ENCODE measurements around the gene LYPD5.

The LYPD5 gene

DNA sequence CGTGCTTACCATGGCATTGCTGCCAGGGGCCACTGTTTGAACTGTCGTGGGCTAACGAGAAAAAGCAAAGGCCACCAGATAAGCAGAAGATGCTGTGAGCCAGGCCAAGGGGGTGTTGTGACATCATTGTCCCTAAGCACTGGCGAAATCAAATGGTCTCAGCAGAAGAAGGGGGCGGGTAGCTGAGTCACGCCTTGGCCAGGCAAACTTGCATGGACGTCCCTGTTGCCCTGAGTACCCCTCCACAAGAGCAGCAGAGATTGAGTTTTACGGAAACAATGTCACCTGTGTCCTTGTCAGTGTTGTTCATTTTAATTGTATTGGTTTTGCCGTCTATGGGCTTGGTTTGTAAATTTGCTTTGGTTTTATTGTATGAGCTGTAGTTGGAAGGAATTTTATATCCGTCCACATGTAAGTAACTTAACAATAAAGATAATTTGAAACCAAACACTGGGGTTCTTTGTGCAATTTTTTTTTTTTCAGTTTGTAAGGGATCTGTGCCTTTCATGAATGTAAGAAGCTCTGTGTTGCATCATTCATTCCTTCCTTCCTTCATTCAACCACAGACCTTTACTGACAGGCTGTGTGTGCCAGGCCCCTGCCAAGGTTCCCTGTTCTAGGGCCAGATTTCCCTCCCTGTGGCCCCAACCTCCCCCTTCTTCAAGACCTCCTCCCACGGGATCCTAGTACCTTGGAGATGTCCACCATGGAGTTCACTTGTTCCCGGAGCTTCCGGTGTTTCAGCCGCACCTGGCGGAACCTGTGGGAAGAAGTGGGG lies 33.8 kb downstream of the LYPD5 start:
- H3K9ac ChIP-seq (ENCODE audit: low read depth, low read length): no peak overlapping the region
- no peaks in the 10 kb centered on the region for H3K27me3 ChIP-seq (ENCODE audit: insufficient read depth, low read length, poor library complexity)
- H2AFZ ChIP-seq (ENCODE audit: low read depth, low read length): no peak overlapping the region
- H3K79me2 ChIP-seq (ENCODE audit: insufficient read depth, low read length): no peaks in the 10 kb centered on the region
- no peaks in the 10 kb centered on the region for H4K20me1 ChIP-seq (ENCODE audit: insufficient read depth, low read length)
- no peak overlapping the region for H3K27ac ChIP-seq (ENCODE audit: low read length)
- H3K4me1 ChIP-seq (ENCODE audit: insufficient read depth, low read length): no peaks in the 10 kb centered on the region
- no peak overlapping the region for H3K4me2 ChIP-seq (ENCODE audit: insufficient read depth, low read length)
- no peak for ATAC-seq (ENCODE audit: insufficient read depth, low read depth)
- H3K36me3 ChIP-seq (ENCODE audit: insufficient read depth, low read length): no peaks in the 10 kb centered on the region
- H3K4me3 ChIP-seq (ENCODE audit: low read depth in 1 of 2, low read length in 2 of 2): no peak overlapping the region
- DNase-seq: no peak
- TF ChIP-seq, protein P1, sequence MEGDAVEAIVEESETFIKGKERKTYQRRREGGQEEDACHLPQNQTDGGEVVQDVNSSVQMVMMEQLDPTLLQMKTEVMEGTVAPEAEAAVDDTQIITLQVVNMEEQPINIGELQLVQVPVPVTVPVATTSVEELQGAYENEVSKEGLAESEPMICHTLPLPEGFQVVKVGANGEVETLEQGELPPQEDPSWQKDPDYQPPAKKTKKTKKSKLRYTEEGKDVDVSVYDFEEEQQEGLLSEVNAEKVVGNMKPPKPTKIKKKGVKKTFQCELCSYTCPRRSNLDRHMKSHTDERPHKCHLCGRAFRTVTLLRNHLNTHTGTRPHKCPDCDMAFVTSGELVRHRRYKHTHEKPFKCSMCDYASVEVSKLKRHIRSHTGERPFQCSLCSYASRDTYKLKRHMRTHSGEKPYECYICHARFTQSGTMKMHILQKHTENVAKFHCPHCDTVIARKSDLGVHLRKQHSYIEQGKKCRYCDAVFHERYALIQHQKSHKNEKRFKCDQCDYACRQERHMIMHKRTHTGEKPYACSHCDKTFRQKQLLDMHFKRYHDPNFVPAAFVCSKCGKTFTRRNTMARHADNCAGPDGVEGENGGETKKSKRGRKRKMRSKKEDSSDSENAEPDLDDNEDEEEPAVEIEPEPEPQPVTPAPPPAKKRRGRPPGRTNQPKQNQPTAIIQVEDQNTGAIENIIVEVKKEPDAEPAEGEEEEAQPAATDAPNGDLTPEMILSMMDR (IDR thresholded peaks at IDR 0.05; ENCODE audit: borderline replicate concordance, extremely low read depth, low read length, poor library complexity, severe bottlenecking): no peak
- no peaks in the 10 kb centered on the region for H3K9me3 ChIP-seq (ENCODE audit: insufficient read depth, low read length, severe bottlenecking)

DNA sequence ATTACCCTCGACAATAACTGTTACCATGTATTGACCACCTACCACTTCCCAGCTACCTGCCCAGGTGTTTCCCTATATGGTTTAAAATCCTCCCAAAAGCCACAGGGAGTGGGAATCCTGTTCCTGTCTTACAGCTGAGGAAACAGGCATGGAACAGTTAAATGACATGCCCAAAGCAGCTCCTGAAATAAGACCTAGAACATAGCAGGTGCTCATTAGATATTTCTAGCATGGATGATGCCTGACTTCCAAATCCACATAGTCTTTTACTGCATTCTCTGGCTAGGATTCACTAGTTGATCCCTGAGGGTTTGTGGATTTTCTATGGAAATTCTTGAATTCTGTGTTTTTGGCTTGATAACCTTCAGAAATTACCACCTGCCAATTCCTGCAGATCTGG lies 34.4 kb downstream of the LYPD5 start:
- Histone ChIP-seq H4K20me1 (ENCODE audit: insufficient read depth, low read length) (no peaks in the 10 kb centered on the region), H3K79me2 (ENCODE audit: insufficient read depth, low read length) (no peaks in the 10 kb centered on the region), H3K27ac (ENCODE audit: low read length) (no peak overlapping the region), H3K9ac (ENCODE audit: low read depth, low read length) (no peak overlapping the region), H3K9me3 (ENCODE audit: insufficient read depth, low read length, severe bottlenecking) (no peaks in the 10 kb centered on the region), H3K4me1 (ENCODE audit: insufficient read depth, low read length) (no peaks in the 10 kb centered on the region), H3K4me2 (ENCODE audit: insufficient read depth, low read length) (no peak overlapping the region), H3K4me3 (ENCODE audit: low read depth in 1 of 2, low read length in 2 of 2) (no peak overlapping the region), H3K27me3 (ENCODE audit: insufficient read depth, low read length, poor library complexity) (no peaks in the 10 kb centered on the region), H3K36me3 (ENCODE audit: insufficient read depth, low read length) (no peaks in the 10 kb centered on the region), H2AFZ (ENCODE audit: low read depth, low read length) (no peak overlapping the region)
- ATAC-seq (ENCODE audit: insufficient read depth, low read depth) (no peak), DNase-seq (no peak)
- TF ChIP-seq, protein P1 (IDR thresholded peaks at IDR 0.05; ENCODE audit: borderline replicate concordance, extremely low read depth, low read length, poor library complexity, severe bottlenecking): no peak
- no peak for TF ChIP-seq EZH2 (IDR thresholded peaks at IDR 0.05; ENCODE audit: borderline replicate concordance, low read depth, low read length, severe bottlenecking)

DNA sequence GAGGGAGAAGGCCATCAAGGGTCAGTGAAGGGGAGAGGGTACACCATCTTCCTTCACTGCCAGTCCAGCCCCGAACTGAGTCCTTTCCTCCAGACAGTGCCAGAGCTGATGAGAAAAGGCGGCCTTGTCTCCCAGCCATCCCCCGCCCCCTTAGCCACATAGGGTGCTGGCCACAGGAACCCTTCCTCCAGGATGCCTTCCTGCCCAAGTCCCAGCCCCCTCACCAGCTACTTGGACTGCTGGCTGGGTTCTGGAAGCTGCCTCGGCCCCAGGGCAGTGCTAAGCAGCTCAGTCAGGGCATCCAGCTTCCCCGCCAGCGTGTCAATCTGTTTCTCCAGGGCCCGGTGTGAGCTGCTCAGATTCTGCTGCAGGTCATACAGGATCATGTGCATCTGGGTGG lies 34.9 kb downstream of the LYPD5 start:
- H3K4me1 ChIP-seq (ENCODE audit: insufficient read depth, low read length): no peaks in the 10 kb centered on the region
- no peaks in the 10 kb centered on the region for H3K36me3 ChIP-seq (ENCODE audit: insufficient read depth, low read length)
- H3K79me2 ChIP-seq (ENCODE audit: insufficient read depth, low read length): no peaks in the 10 kb centered on the region
- H3K4me2 ChIP-seq (ENCODE audit: insufficient read depth, low read length): no peak overlapping the region
- H3K27me3 ChIP-seq (ENCODE audit: insufficient read depth, low read length, poor library complexity): no peaks in the 10 kb centered on the region
- DNase-seq (no peak), ATAC-seq (ENCODE audit: insufficient read depth, low read depth) (no peak)
- H3K4me3 ChIP-seq (ENCODE audit: low read depth in 1 of 2, low read length in 2 of 2): no peak overlapping the region
- H2AFZ ChIP-seq (ENCODE audit: low read depth, low read length): no peak overlapping the region
- H3K9me3 ChIP-seq (ENCODE audit: insufficient read depth, low read length, severe bottlenecking): no peaks in the 10 kb centered on the region
- no peak overlapping the region for H3K9ac ChIP-seq (ENCODE audit: low read depth, low read length)
- TF ChIP-seq, protein P1 (IDR thresholded peaks at IDR 0.05; ENCODE audit: borderline replicate concordance, extremely low read depth, low read length, poor library complexity, severe bottlenecking): no peak
- TF ChIP-seq EZH2 (IDR thresholded peaks at IDR 0.05; ENCODE audit: borderline replicate concordance, low read depth, low read length, severe bottlenecking): no peak
- H4K20me1 ChIP-seq (ENCODE audit: insufficient read depth, low read length): no peaks in the 10 kb centered on the region
- no peak overlapping the region for H3K27ac ChIP-seq (ENCODE audit: low read length)

DNA sequence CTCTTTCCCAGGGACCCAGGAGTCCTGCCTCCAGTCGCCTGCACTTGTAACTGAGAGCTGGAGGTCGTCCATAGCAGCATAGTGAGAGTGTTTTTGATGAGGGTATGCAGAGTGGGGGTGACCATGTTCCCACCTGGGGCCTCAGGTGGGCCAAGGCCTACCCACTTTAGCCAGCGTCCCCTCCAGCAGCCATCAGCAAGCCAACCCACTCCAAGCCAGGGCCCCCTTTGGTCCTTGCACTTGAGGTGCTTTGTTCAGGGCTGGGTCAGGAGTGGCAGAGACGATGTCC lies 35.5 kb downstream of the LYPD5 start:
- H4K20me1 ChIP-seq (ENCODE audit: insufficient read depth, low read length): no peaks in the 10 kb centered on the region
- H3K36me3 ChIP-seq (ENCODE audit: insufficient read depth, low read length): no peaks in the 10 kb centered on the region
- H3K79me2 ChIP-seq (ENCODE audit: insufficient read depth, low read length): no peaks in the 10 kb centered on the region
- no peak; the same call in 2 of the 3 replicates for ATAC-seq (ENCODE audit: insufficient read depth, low read depth)
- H3K4me3 ChIP-seq (ENCODE audit: low read depth in 1 of 2, low read length in 2 of 2): no peak overlapping the region
- no peak for TF ChIP-seq EZH2 (IDR thresholded peaks at IDR 0.05; ENCODE audit: borderline replicate concordance, low read depth, low read length, severe bottlenecking)
- TF ChIP-seq, protein P1 (IDR thresholded peaks at IDR 0.05; ENCODE audit: borderline replicate concordance, extremely low read depth, low read length, poor library complexity, severe bottlenecking): no peak
- no peaks in the 10 kb centered on the region for H3K9me3 ChIP-seq (ENCODE audit: insufficient read depth, low read length, severe bottlenecking)
- no peaks in the 10 kb centered on the region for H3K27me3 ChIP-seq (ENCODE audit: insufficient read depth, low read length, poor library complexity)
- H3K4me2 ChIP-seq (ENCODE audit: insufficient read depth, low read length): no peak overlapping the region
- H3K27ac ChIP-seq (ENCODE audit: low read length): no peak overlapping the region
- no peak overlapping the region for H2AFZ ChIP-seq (ENCODE audit: low read depth, low read length)
- H3K4me1 ChIP-seq (ENCODE audit: insufficient read depth, low read length): no peaks in the 10 kb centered on the region
- no peak overlapping the region for H3K9ac ChIP-seq (ENCODE audit: low read depth, low read length)
- DNase-seq: no peak

Data from DND-41 (cell line).